K562 (cell line): ENCODE results near the gene NCKAP1. TPM values are rescaled to one million over a fixed set of nuclear protein-coding genes. Genes with fewer than 3 reads are reported as not detected.

Source experiments
- CEBPB ChIP-seq: fragments of 450-650 bp; IDR thresholded peaks from 2 replicates; pipeline ENCODE4 v1.6.1; 2016; ENCODE audit warnings: missing genetic modification characterization, missing compliant biosample characterization
- CREBBP ChIP-seq: IDR thresholded peaks from one replicate; pipeline ENCODE4 v1.6.1; 2012; ENCODE audit warnings: low read depth, mild to moderate bottlenecking, control low read depth, inconsistent platforms, low read length
- CXXC5 ChIP-seq: fragments of 250-450 bp; sonication (Bioruptor Pico); IDR thresholded peaks from 2 replicates; pipeline ENCODE4 v1.8.0; 2022; ENCODE audit warnings: inconsistent platforms, mild to moderate bottlenecking, moderate library complexity
- HNRNPK ChIP-seq: fragments of 200-400 bp; formaldehyde crosslinking; IDR thresholded peaks from one replicate; pipeline ENCODE4 v1.6.1; 2018; ENCODE audit warnings: mild to moderate bottlenecking, low read depth, low read length; ENCODE audit not compliant: poor library complexity, severe bottlenecking
- MGA ChIP-seq: fragments of 450-650 bp; IDR thresholded peaks from 2 replicates; pipeline ENCODE4 v1.6.1; 2016; ENCODE audit warnings: mild to moderate bottlenecking, moderate library complexity
- NR2C2 ChIP-seq, 2 experiments: fragments of 200-800 bp in 1 of 2; sonication (Bioruptor generic) in 1 of 2; sonication (generic) in 1 of 2; formaldehyde crosslinking in 1 of 2; IDR thresholded peaks; 2 replicates each; pipeline versions ENCODE4 v1.6.1 to v1.8.0; 2016 to 2022; ENCODE audit warnings: mild to moderate bottlenecking in 1 of 2, missing compliant biosample characterization in 1 of 2, missing genetic modification characterization in 1 of 2, missing genetic modification reagents in 1 of 2
- RBM15 ChIP-seq: fragments of 200-400 bp; formaldehyde crosslinking; IDR thresholded peaks from 2 replicates; pipeline ENCODE4 v1.6.1; 2018; ENCODE audit warnings: mild to moderate bottlenecking, low read length, moderate library complexity; ENCODE audit not compliant: insufficient read depth
- SETDB1 ChIP-seq: IDR thresholded peaks from one replicate; pipeline ENCODE4 v1.6.1; 2012; ENCODE audit warnings: low read length, control low read depth, inconsistent platforms
- ZKSCAN8 ChIP-seq: fragments of 200-800 bp; sonication (Bioruptor generic); IDR thresholded peaks from 2 replicates; pipeline ENCODE4 v1.6.1; 2016; ENCODE audit warnings: missing genetic modification characterization, missing compliant biosample characterization
- ZNF175 ChIP-seq: fragments of 200-800 bp; sonication (Bioruptor generic); IDR thresholded peaks from 2 replicates; pipeline ENCODE4 v1.6.1; 2016; ENCODE audit warnings: low read depth, mild to moderate bottlenecking, missing genetic modification characterization, missing compliant biosample characterization
- ZNF282 ChIP-seq: sonication (generic); formaldehyde crosslinking; IDR thresholded peaks from 2 replicates; pipeline ENCODE4 v1.8.1; 2023; ENCODE audit warnings: missing genetic modification reagents
- ZNF589 ChIP-seq: fragments of 200-800 bp; sonication (Bioruptor generic); IDR thresholded peaks from 2 replicates; pipeline ENCODE4 v1.6.1; 2016; ENCODE audit warnings: low read depth, missing genetic modification characterization, missing compliant biosample characterization
- polyA plus RNA-seq, 8 experiments: library from polyadenylated mRNA; depleted of rRNA in 4 of 8; stranded (reverse) in 5 of 8; unstranded in 3 of 8; fragments of >200 nt; fragmentation: Nextera tagmentation in 2 of 8; fragmentation: Illumina TruSeq in 1 of 8; extraction: Ambion mirVana in 2 of 8; extraction: Trizol in 1 of 8; gene quantifications; 2 replicates each; pipeline versions ENCODE4 v1.2.1 to v1.2.3, GENCODE V29; 2011 to 2014; ENCODE audit warnings: inconsistent platforms in 1 of 8, missing spikeins in 1 of 8
- total RNA-seq, 7 experiments: library from RNA; depleted of rRNA in 6 of 7; stranded (reverse); fragments of >200 nt in 6 of 7; fragmentation: Illumina TruSeq in 2 of 7; extraction: Trizol in 2 of 7; gene quantifications; 2 replicates each; pipeline versions ENCODE4 v1.2.1 to v1.2.3, GENCODE V29; 2011 to 2021; ENCODE audit warnings: low replicate concordance in 1 of 7
- TF ChIP-seq, protein P1 (sequence below), 2 experiments: fragments of 450-650 bp in 1 of 2; sonication (generic) in 1 of 2; formaldehyde crosslinking in 1 of 2; IDR thresholded peaks in 1 of 2; conservative IDR thresholded peaks in 1 of 2; 2 replicates each; pipeline versions ENCODE4 v1.6.1 to v1.8.1; 2016 to 2023; ENCODE audit warnings: mild to moderate bottlenecking in 2 of 2, moderate library complexity in 2 of 2, inconsistent platforms in 1 of 2, missing genetic modification reagents in 1 of 2

The NCKAP1 gene
- total and polyA plus RNA-seq, 9 of the 15 experiments (the other 6 are each of a cell fraction or from before 2014, with no cell fraction given): 34.0 to 153 (median 88.7) TPM

- TF ChIP-seq MGA: 0 out of 2 replicates have a peak, but pooled peaks have one; percentile 16
- TF ChIP-seq RBM15: no peak
- no peak for TF ChIP-seq NR2C2 (CRISPR knock-in tag; IDR thresholded peaks at IDR 0.05)
- peak; percentile 38; the same call in 1 of the 2 replicates for TF ChIP-seq NR2C2 (tag; IDR thresholded peaks at IDR 0.05)
- TF ChIP-seq ZKSCAN8: no peak
- peak; percentile 13; the same call in 1 of the 2 replicates for TF ChIP-seq CXXC5 (CRISPR knock-in tag)
- no peak for TF ChIP-seq CREBBP
- 0 out of 2 replicates have a peak, but pooled peaks have one; percentile 56 for TF ChIP-seq ZNF589 (CRISPR knock-in tag)
- no peak for TF ChIP-seq ZNF175 (CRISPR knock-in tag)
- TF ChIP-seq ZNF282 (CRISPR knock-in tag): no peak
- no peak for TF ChIP-seq HNRNPK
- TF ChIP-seq, protein P1, sequence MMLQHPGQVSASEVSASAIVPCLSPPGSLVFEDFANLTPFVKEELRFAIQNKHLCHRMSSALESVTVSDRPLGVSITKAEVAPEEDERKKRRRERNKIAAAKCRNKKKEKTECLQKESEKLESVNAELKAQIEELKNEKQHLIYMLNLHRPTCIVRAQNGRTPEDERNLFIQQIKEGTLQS (IDR thresholded peaks at IDR 0.05): peak; percentile 97
- TF ChIP-seq, protein P1 (CRISPR knock-in tag; conservative IDR thresholded peaks at IDR 0.05): no peak
- TF ChIP-seq CEBPB (tag): peak; percentile 98
- TF ChIP-seq SETDB1: no peak
Observed at GRCh38 chr2:183031911-183032794, 6.1 kb downstream of the NCKAP1 start (continued).
